ENCODE results near the gene FIGN.

GRCh38 chr2:163767097-163767496, 31.3 kb upstream of the FIGN start:
- TF ChIP-seq POLR2A (IDR thresholded peaks at IDR 0.05) (no peak), CTCF (IDR thresholded peaks at IDR 0.05) (no peak)
